Measurements from ENCODE around the gene PAPPA. TPM values are rescaled to one million over a fixed set of nuclear protein-coding genes. Genes with fewer than 3 reads are reported as not detected.

The PAPPA gene
- polyA plus RNA-seq, 1 of the 3 experiments (the other 2 are of a cell fraction): 44.5 TPM

GRCh38 chr9:116141864-116142561 is 11.6 kb upstream of the PAPPA start:
- Histone ChIP-seq H3F3A (replicated peaks; ENCODE audit: insufficient read depth) (peaks cover 12% of the 10 kb centered on the region), H3K9me2 (no peaks in the 10 kb centered on the region), H4K20me1 (ENCODE audit: insufficient read depth) (no peaks in the 10 kb centered on the region), H3K9ac (no peak overlapping the region), H3K27me3 (ENCODE audit: insufficient read depth) (no peaks in the 10 kb centered on the region), H3K9me3 (no peaks in the 10 kb centered on the region), H3K36me3 (replicated peaks in 1 of 2; ENCODE audit: control insufficient read depth in 1 of 2, insufficient read depth in 2 of 2, low read length in 1 of 2) (no peaks in the 10 kb centered on the region), H3K4me2 (no peak overlapping the region), H3K27ac (ENCODE audit: low read depth in 2 of 2, low read length in 1 of 2) (no peak overlapping the region), H3K4me3 (ENCODE audit: low read depth in 2 of 2, low read length in 1 of 2) (no peak overlapping the region), H3K79me2 (ENCODE audit: insufficient read depth) (no peaks in the 10 kb centered on the region), H2AFZ (ENCODE audit: low read depth) (no peak overlapping the region), H3K4me1 (ENCODE audit: control insufficient read depth in 1 of 2, insufficient read depth in 2 of 2, low read depth in 1 of 2, low read length in 1 of 2) (peaks cover 0 to 18% of the 10 kb centered on the region in 2 experiments; a peak in 1 of 4 replicates)
- CTCF ChIA-PET: interaction anchor here (0.8 kb wide), 1 partner anchor 10 kb away, joined by 3 read pairs; no protein-coding TSS in a partner anchor
- POLR2A ChIA-PET: no interaction called here
- TF ChIP-seq EP300 (IDR thresholded peaks at IDR 0.05; ENCODE audit: borderline replicate concordance in 1 of 2, low read depth in 1 of 2, low read length in 1 of 2) (no peak), RFX5 (IDR thresholded peaks at IDR 0.05; ENCODE audit: low read length) (no peak), MAX (IDR thresholded peaks at IDR 0.05; ENCODE audit: low read depth) (no peak), FOSL2 (IDR thresholded peaks at IDR 0.05; ENCODE audit: borderline replicate concordance, low read depth) (no peak), NRF1 (IDR thresholded peaks at IDR 0.05; ENCODE audit: low read depth, low read length) (no peak), NFIC (IDR thresholded peaks at IDR 0.05; ENCODE audit: borderline replicate concordance) (no peak), TCF12 (IDR thresholded peaks at IDR 0.05) (no peak), REST (IDR thresholded peaks at IDR 0.05; ENCODE audit: low read depth, low read length) (no peak), JUND (IDR thresholded peaks at IDR 0.05) (no peak), MEF2A (IDR thresholded peaks at IDR 0.05; ENCODE audit: borderline replicate concordance, low read depth) (no peak), TEAD4 (IDR thresholded peaks at IDR 0.05; ENCODE audit: borderline replicate concordance, insufficient read depth) (no peak), RAD21 (IDR thresholded peaks at IDR 0.05; ENCODE audit: low read length) (no peak), SMC3 (IDR thresholded peaks at IDR 0.05; ENCODE audit: low read depth, low read length) (no peak), MXI1 (IDR thresholded peaks at IDR 0.05; ENCODE audit: low read depth, low read length) (no peak), FOXM1 (IDR thresholded peaks at IDR 0.05; ENCODE audit: low read depth) (no peak), ZBTB33 (IDR thresholded peaks at IDR 0.05; ENCODE audit: borderline replicate concordance, low read depth) (no peak), PBX3 (IDR thresholded peaks at IDR 0.05) (no peak)
- TF ChIP-seq, protein P1, sequence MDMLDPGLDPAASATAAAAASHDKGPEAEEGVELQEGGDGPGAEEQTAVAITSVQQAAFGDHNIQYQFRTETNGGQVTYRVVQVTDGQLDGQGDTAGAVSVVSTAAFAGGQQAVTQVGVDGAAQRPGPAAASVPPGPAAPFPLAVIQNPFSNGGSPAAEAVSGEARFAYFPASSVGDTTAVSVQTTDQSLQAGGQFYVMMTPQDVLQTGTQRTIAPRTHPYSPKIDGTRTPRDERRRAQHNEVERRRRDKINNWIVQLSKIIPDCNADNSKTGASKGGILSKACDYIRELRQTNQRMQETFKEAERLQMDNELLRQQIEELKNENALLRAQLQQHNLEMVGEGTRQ (IDR thresholded peaks at IDR 0.05; ENCODE audit: borderline replicate concordance, low read depth, low read length): no peak
- 88% methylated on average over 6 of the region's 6 CpGs for WGBS (ENCODE audit: low lambda C conversion rate)
- no peak for DNase-seq
